ENCODE measurements around the gene KIF5A. TPM values are rescaled to one million over a fixed set of nuclear protein-coding genes. Genes with fewer than 3 reads are reported as not detected.

KIF5A gene
- total and polyA plus RNA-seq, 2 of the 4 experiments (the other 2 are of a cell fraction), result 0.15 to 0.18 TPM

DNA sequence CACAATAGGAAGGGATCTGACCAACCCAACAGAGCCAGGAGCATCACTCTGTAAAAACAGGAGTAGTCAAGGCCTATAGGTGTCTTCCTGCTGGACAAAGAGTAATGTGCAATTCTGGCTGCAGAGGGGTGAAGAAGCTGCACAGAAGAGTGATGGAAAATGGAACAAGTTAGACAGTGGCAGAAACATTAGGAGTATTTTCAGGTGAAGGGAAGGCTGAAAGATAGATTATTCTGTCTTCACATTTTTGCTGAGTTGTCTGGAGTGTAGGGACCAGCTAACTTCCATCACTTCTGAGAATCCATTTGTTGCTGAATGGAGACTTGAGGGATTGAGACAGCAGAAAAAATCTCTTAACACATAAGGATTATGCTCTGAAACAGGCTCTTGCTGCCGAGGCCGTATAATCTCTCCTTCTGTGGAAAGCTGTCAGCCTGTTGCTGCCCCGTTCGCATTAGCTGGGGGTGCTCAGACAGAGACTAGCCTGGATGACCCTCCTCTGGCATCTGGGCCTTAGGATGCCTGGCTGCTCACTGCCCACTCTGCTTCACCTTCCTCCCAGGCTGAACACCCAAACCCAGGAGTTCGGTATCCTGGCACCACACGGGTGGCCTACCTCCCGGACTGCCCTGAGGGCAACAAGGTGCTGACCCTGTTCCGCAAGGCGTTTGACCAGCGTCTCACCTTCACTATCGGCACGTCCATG lies 58.3 kb downstream of the KIF5A start:
- intact Hi-C loops (cut with micrococcal nuclease), result no loop called here
- no peak overlapping the region for H2AK9ac ChIP-seq (replicated peaks; ENCODE audit: low read depth, low read length, poor library complexity)
- no peak overlapping the region for H4K5ac ChIP-seq (ENCODE audit: low read depth, low read length)
- no peaks in the 10 kb centered on the region for H3K27me3 ChIP-seq (ENCODE audit: control insufficient read depth, insufficient read depth, low read length)
- H3K4me2 ChIP-seq (ENCODE audit: low read depth, low read length), result no peak overlapping the region
- H3K23ac ChIP-seq (ENCODE audit: low read depth, low read length), result no peak overlapping the region
- H2AFZ ChIP-seq (replicated peaks; ENCODE audit: low read length, poor library complexity), result no peak overlapping the region
- no peak overlapping the region for H3K27ac ChIP-seq (ENCODE audit: insufficient read depth, low read length)
- no peak overlapping the region for H3K9ac ChIP-seq (ENCODE audit: low read depth, low read length)
- H3K36me3 ChIP-seq (ENCODE audit: control insufficient read depth, insufficient read depth, low read length), result peaks cover 5% of the 10 kb centered on the region; the same call in 1 of the 2 replicates
- H2AK5ac ChIP-seq (ENCODE audit: low read depth, low read length), result no peak overlapping the region
- H4K8ac ChIP-seq (ENCODE audit: low read depth in 2 of 2, low read length in 2 of 2), result no peak overlapping the region
- H4K91ac ChIP-seq (ENCODE audit: insufficient read depth, low read depth, low read length), result no peak overlapping the region
- 86% methylated on average over 9 of the region's 12 CpGs; no CpG with 5 or more reads in 1 of the 2 experiments for WGBS, 2 experiments (ENCODE audit: extremely low coverage in 2 of 2, insufficient read length in 1 of 2)
- no peak for ATAC-seq (ENCODE audit: low read depth)
- no peak overlapping the region for H3K18ac ChIP-seq (ENCODE audit: low read depth, low read length)
- H2BK15ac ChIP-seq (ENCODE audit: low read depth, low read length), result no peak overlapping the region
- ChIA-PET POLR2A (ENCODE audit: unreplicated experiment) (no interaction called here), CTCF (no interaction called here)
- H3K79me1 ChIP-seq (ENCODE audit: low read depth in 1 of 2, low read length in 2 of 2), result peaks cover 9 to 32% of the 10 kb centered on the region in 2 experiments
- H2BK5ac ChIP-seq (ENCODE audit: low read depth, low read length, poor library complexity, severe bottlenecking), result no peak overlapping the region
- no peak overlapping the region for H3K4ac ChIP-seq (ENCODE audit: low read depth, low read length)
- no peak overlapping the region for H2BK120ac ChIP-seq (ENCODE audit: low read depth, low read length)
- H3K4me1 ChIP-seq (ENCODE audit: control insufficient read depth, insufficient read depth, low read length), result peaks cover 15% of the 10 kb centered on the region
- DNase-seq, result no peak
- dilution Hi-C loops (cut with HindIII; ENCODE audit: low sequenced_read_pairs, unreplicated experiment), result no loop called here
- no peaks in the 10 kb centered on the region for H3K9me3 ChIP-seq (ENCODE audit: control insufficient read depth, insufficient read depth, low read length)
- TF ChIP-seq POLR2A (IDR thresholded peaks at IDR 0.05; ENCODE audit: low read depth, low read length), result no peak
- TF ChIP-seq CEBPB (IDR thresholded peaks at IDR 0.05; ENCODE audit: low read depth, low read length), result no peak
- TF ChIP-seq MAZ (IDR thresholded peaks at IDR 0.05; ENCODE audit: borderline replicate concordance, low read depth, low read length), result no peak
- TF ChIP-seq CTCF (conservative IDR thresholded peaks at IDR 0.05; ENCODE audit: low read depth, low read length), result no peak
- TF ChIP-seq, protein P1, sequence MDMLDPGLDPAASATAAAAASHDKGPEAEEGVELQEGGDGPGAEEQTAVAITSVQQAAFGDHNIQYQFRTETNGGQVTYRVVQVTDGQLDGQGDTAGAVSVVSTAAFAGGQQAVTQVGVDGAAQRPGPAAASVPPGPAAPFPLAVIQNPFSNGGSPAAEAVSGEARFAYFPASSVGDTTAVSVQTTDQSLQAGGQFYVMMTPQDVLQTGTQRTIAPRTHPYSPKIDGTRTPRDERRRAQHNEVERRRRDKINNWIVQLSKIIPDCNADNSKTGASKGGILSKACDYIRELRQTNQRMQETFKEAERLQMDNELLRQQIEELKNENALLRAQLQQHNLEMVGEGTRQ (IDR thresholded peaks at IDR 0.05; ENCODE audit: low read depth, low read length), result no peak
- TF ChIP-seq CHD1 (IDR thresholded peaks at IDR 0.05; ENCODE audit: low read depth, low read length), result no peak
- TF ChIP-seq RCOR1 (IDR thresholded peaks at IDR 0.05; ENCODE audit: insufficient replicate concordance, low read length), result no peak
- no peak for TF ChIP-seq RFX5 (IDR thresholded peaks at IDR 0.05; ENCODE audit: low read depth, low read length)
- TF ChIP-seq FOS (IDR thresholded peaks at IDR 0.05; ENCODE audit: low read depth, low read length), result no peak
- no peak for TF ChIP-seq MXI1 (IDR thresholded peaks at IDR 0.05; ENCODE audit: borderline replicate concordance, low read depth, low read length)
- TF ChIP-seq, protein P2, sequence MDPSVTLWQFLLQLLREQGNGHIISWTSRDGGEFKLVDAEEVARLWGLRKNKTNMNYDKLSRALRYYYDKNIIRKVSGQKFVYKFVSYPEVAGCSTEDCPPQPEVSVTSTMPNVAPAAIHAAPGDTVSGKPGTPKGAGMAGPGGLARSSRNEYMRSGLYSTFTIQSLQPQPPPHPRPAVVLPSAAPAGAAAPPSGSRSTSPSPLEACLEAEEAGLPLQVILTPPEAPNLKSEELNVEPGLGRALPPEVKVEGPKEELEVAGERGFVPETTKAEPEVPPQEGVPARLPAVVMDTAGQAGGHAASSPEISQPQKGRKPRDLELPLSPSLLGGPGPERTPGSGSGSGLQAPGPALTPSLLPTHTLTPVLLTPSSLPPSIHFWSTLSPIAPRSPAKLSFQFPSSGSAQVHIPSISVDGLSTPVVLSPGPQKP (IDR thresholded peaks at IDR 0.05; ENCODE audit: borderline replicate concordance, low read depth, low read length), result no peak
- no TSS peak for BruUV-seq (replicated peaks)
- no peak overlapping the region for H3K4me3 ChIP-seq (ENCODE audit: insufficient read depth, low read depth, low read length)
- no peak overlapping the region for H3K14ac ChIP-seq (replicated peaks; ENCODE audit: low read depth, low read length)
- peaks cover 21% of the 10 kb centered on the region; the same call in 1 of the 2 replicates for H3K9me1 ChIP-seq (ENCODE audit: insufficient read depth, low read length)
- no peaks in the 10 kb centered on the region for H4K20me1 ChIP-seq (ENCODE audit: insufficient read depth, low read length)
- H3K56ac ChIP-seq (ENCODE audit: extremely low read depth, insufficient read depth, low read length), result no peak overlapping the region
- in situ Hi-C loops (cut with MboI; ENCODE audit: low sequenced_read_pairs), result no loop called here
- no peak overlapping the region for H2BK20ac ChIP-seq (ENCODE audit: low read depth, low read length)
